ENCODE data around the gene ZNF148.

Gene ZNF148

DNA sequence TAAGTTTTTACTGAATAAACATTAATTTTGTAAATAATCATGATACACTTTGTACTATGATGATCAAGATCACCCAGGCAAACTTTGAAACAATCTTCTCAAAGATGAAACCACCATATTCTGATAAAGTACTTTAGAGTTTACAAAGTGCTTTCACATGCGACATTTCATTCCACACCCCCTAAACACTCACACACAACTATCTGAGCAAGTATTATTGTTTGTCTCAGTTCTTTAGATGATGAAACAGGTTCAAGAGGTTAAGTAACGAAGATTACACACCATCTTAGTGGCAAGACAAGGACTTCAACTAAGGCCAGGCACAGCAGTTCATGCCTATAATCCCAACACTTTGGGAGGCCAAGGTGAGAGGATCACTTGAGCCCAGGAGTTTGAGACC is 37.6 kb downstream of the ZNF148 start:
- no peaks in the 10 kb centered on the region for H3K27me3 ChIP-seq (ENCODE audit: insufficient read depth, low read depth)
- H3K79me2 ChIP-seq (ENCODE audit: insufficient read depth, low read depth): peaks cover 79% of the 10 kb centered on the region
- TF ChIP-seq, protein P1, sequence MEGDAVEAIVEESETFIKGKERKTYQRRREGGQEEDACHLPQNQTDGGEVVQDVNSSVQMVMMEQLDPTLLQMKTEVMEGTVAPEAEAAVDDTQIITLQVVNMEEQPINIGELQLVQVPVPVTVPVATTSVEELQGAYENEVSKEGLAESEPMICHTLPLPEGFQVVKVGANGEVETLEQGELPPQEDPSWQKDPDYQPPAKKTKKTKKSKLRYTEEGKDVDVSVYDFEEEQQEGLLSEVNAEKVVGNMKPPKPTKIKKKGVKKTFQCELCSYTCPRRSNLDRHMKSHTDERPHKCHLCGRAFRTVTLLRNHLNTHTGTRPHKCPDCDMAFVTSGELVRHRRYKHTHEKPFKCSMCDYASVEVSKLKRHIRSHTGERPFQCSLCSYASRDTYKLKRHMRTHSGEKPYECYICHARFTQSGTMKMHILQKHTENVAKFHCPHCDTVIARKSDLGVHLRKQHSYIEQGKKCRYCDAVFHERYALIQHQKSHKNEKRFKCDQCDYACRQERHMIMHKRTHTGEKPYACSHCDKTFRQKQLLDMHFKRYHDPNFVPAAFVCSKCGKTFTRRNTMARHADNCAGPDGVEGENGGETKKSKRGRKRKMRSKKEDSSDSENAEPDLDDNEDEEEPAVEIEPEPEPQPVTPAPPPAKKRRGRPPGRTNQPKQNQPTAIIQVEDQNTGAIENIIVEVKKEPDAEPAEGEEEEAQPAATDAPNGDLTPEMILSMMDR (conservative IDR thresholded peaks at IDR 0.05; ENCODE audit: low read depth, low read length): no peak
- H3K4me3 ChIP-seq (IDR thresholded peaks at IDR 0.05; ENCODE audit: insufficient read depth, low read depth, low read length): no peak overlapping the region
- no peak overlapping the region for H2AFZ ChIP-seq (ENCODE audit: low read depth)
- no peak overlapping the region for H3K9ac ChIP-seq
- H3K4me1 ChIP-seq (ENCODE audit: low read depth, poor library complexity, severe bottlenecking): peaks cover 15% of the 10 kb centered on the region
- no peaks in the 10 kb centered on the region for H3K36me3 ChIP-seq (ENCODE audit: insufficient read depth)
- H3K27ac ChIP-seq: no peak overlapping the region
- H3K4me2 ChIP-seq: no peak overlapping the region
- 0 out of 2 replicates have a peak, but pooled peaks cover 7% of the 10 kb centered on the region for H4K20me1 ChIP-seq (ENCODE audit: insufficient read depth)

DNA sequence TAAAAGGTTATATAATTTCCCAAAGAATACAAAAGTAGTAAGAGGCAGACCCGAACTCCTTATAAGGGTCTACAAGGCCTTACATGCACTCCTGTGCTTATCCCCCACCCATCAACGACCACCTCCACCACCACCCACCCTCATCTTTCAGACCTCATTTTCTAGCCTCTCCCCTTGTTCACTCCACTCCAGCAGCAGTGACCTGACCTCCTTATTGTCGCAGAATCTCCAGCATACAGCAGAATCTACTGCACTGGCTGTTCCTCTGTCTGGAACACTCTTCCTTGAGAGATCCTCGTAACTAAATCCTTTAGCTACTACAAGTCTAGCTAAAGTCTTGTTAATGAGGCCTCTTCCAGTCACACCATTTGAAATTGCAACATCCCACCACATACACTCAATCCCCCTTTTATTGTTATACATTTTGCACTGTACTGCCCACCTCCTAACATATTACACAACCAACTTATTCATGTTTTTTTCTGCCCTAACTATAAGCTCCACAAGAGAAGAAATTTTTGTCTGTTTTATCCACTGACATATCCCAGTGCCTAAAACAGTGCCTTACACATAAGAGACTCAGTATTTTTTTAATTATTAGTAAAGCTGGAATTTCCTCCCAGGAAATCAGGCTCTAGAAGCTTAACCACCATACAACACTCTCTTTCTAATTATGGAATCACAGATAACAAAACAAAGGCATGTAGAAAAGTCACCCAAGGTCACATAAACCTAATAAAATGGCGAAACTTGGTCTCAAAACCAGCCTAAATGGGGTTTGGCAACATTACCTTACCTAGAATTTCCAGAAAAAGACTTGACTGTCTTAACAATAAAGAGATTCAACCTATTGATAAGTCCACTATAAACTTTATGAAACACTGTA is 40.2 kb downstream of the ZNF148 start:
- Histone ChIP-seq H3K36me3 (ENCODE audit: insufficient read depth) (no peaks in the 10 kb centered on the region), H3K79me2 (ENCODE audit: insufficient read depth, low read depth) (peaks cover 58% of the 10 kb centered on the region), H3K4me3 (IDR thresholded peaks at IDR 0.05; ENCODE audit: insufficient read depth, low read depth, low read length) (no peak overlapping the region), H3K27ac (no peak overlapping the region), H3K4me2 (no peak overlapping the region), H3K27me3 (ENCODE audit: insufficient read depth, low read depth) (no peaks in the 10 kb centered on the region), H3K9ac (no peak overlapping the region), H4K20me1 (ENCODE audit: insufficient read depth) (0 out of 2 replicates have a peak, but pooled peaks cover 7% of the 10 kb centered on the region), H3K4me1 (ENCODE audit: low read depth, poor library complexity, severe bottlenecking) (peaks cover 19% of the 10 kb centered on the region), H2AFZ (ENCODE audit: low read depth) (no peak overlapping the region)
- TF ChIP-seq, protein P1 (conservative IDR thresholded peaks at IDR 0.05; ENCODE audit: low read depth, low read length): no peak

DNA sequence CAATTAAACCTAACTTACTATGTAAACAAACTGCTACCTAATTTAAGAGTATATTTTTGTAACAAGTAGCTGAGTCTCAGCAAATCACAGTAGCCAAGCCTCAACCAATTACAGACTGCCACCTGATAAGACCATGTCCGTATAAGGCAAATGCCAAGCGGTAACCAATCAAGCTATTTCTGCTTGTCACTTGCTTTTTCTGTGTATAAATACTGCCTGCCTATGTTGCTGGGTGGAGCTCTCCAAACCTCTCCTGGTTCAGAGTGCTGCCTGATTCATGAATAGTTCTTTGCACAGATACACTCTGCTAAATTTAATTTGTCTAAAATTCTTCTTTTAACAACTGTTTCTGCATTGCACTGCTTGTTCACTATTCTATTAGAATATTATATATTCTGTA is 42.6 kb downstream of the ZNF148 start:
- no peak overlapping the region for H3K4me3 ChIP-seq (IDR thresholded peaks at IDR 0.05; ENCODE audit: insufficient read depth, low read depth, low read length)
- H4K20me1 ChIP-seq (ENCODE audit: insufficient read depth): no peaks in the 10 kb centered on the region
- H3K4me1 ChIP-seq (ENCODE audit: low read depth, poor library complexity, severe bottlenecking): peaks cover 19% of the 10 kb centered on the region
- TF ChIP-seq, protein P1 (conservative IDR thresholded peaks at IDR 0.05; ENCODE audit: low read depth, low read length): no peak
- H3K27me3 ChIP-seq (ENCODE audit: insufficient read depth, low read depth): no peaks in the 10 kb centered on the region
- no peak overlapping the region for H3K4me2 ChIP-seq
- no peak overlapping the region for H3K27ac ChIP-seq
- no peaks in the 10 kb centered on the region for H3K36me3 ChIP-seq (ENCODE audit: insufficient read depth)
- no peak overlapping the region for H2AFZ ChIP-seq (ENCODE audit: low read depth)
- H3K9ac ChIP-seq: no peak overlapping the region
- H3K79me2 ChIP-seq (ENCODE audit: insufficient read depth, low read depth): peaks cover 34% of the 10 kb centered on the region; the same call in 1 of the 2 replicates

DNA sequence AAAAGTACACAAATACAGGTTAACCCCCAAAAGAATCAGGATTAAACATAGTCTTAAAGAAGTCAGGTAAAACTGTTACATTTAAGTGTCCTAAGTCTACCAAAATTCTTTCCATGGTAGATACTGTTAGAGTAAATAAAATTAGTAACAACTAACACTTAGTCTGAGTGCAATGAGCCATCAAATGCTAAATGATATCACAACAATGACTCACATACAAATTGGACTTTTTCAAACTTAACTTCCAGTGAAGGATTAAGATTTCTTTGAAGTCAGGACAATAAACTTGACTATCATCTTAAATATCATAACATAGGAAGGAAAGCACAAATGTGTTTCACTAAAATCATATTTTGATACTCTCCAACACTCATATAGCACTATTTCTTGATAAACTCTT is 43.9 kb downstream of the ZNF148 start:
- no peaks in the 10 kb centered on the region for H4K20me1 ChIP-seq (ENCODE audit: insufficient read depth)
- no peak overlapping the region for H3K27ac ChIP-seq
- no peak overlapping the region for H3K4me2 ChIP-seq
- H3K9ac ChIP-seq: no peak overlapping the region
- H3K27me3 ChIP-seq (ENCODE audit: insufficient read depth, low read depth): no peaks in the 10 kb centered on the region
- TF ChIP-seq, protein P1 (conservative IDR thresholded peaks at IDR 0.05; ENCODE audit: low read depth, low read length): no peak
- no peak overlapping the region for H3K4me3 ChIP-seq (IDR thresholded peaks at IDR 0.05; ENCODE audit: insufficient read depth, low read depth, low read length)
- H3K79me2 ChIP-seq (ENCODE audit: insufficient read depth, low read depth): peaks cover 25% of the 10 kb centered on the region; the same call in 1 of the 2 replicates
- no peaks in the 10 kb centered on the region for H3K36me3 ChIP-seq (ENCODE audit: insufficient read depth)
- H3K4me1 ChIP-seq (ENCODE audit: low read depth, poor library complexity, severe bottlenecking): peaks cover 19% of the 10 kb centered on the region
- no peak overlapping the region for H2AFZ ChIP-seq (ENCODE audit: low read depth)

All from KMS-11 (cell line).